22Rv1 (cell line): ENCODE data around the gene PTBP3.

Experiments used
- CTCF ChIP-seq: fragments of 450-650 bp; IDR thresholded peaks from 2 replicates; pipeline ENCODE4 v1.5.1; 2017; ENCODE audit warnings: mild to moderate bottlenecking
- ZFX ChIP-seq: fragments of 450-650 bp; IDR thresholded peaks from 2 replicates; pipeline ENCODE4 v1.6.1; 2017; ENCODE audit warnings: antibody characterized with exemption, borderline replicate concordance

- TF ChIP-seq CTCF = no peak
- TF ChIP-seq ZFX = no peak
Measured at GRCh38 chr9:112170968-112171367, 162.5 kb downstream of the PTBP3 start.
